GM23338 (cell line): ENCODE data around the gene SIGMAR1. TPM values are rescaled to one million over a fixed set of nuclear protein-coding genes. Genes with fewer than 3 reads are reported as not detected.

Experiments
- ATAC-seq: fragments of 200-7000 bp; cut with Tn5 transposase; 3 replicates; pipeline ENCODE4 v1.9.1; 2020
- DNase-seq: peaks from one replicate; pipeline ENCODE4 v3.0.0-alpha.2; 2015; ENCODE audit warnings: low spot score
- H2AFZ ChIP-seq: fragments of 200-600 bp; sonication (generic); 2 replicates; pipeline ENCODE4 v1.8.0; 2016; ENCODE audit warnings: antibody characterized with exemption, mild to moderate bottlenecking, moderate library complexity
- H3F3A ChIP-seq: fragments of 200-600 bp; sonication (generic); replicated peaks from 2 replicates; pipeline ENCODE4 v1.8.0; 2017; ENCODE audit warnings: antibody characterized with exemption, mixed run types, low read depth
- H3K27ac ChIP-seq: fragments of 200-600 bp; sonication (generic); 2 replicates; pipeline ENCODE4 v1.6.1; 2016; ENCODE audit warnings: low read depth
- H3K27me3 ChIP-seq: fragments of 200-600 bp; sonication (generic); 2 replicates; pipeline ENCODE4 v1.8.0; 2016; ENCODE audit warnings: mild to moderate bottlenecking, mixed run types, moderate library complexity; ENCODE audit not compliant: insufficient read depth
- H3K36me3 ChIP-seq: fragments of 200-600 bp; sonication (generic); 2 replicates; pipeline ENCODE4 v1.8.0; 2016; ENCODE audit warnings: mild to moderate bottlenecking; ENCODE audit not compliant: insufficient read depth
- H3K4me1 ChIP-seq: fragments of 200-600 bp; sonication (generic); 2 replicates; pipeline ENCODE4 v1.8.0; 2016; ENCODE audit warnings: mild to moderate bottlenecking, moderate library complexity; ENCODE audit not compliant: insufficient read depth
- H3K4me2 ChIP-seq: fragments of 200-600 bp; sonication (generic); 2 replicates; pipeline ENCODE4 v1.7.1; 2017; ENCODE audit warnings: mixed run types
- H3K4me3 ChIP-seq: fragments of 200-600 bp; sonication (generic); 2 replicates; pipeline ENCODE4 v1.6.1; 2016; ENCODE audit warnings: mixed run types
- H3K79me2 ChIP-seq: fragments of 200-600 bp; sonication (generic); replicated peaks from 2 replicates; pipeline ENCODE4 v1.8.0; 2017; ENCODE audit warnings: mild to moderate bottlenecking; ENCODE audit not compliant: insufficient read depth
- H3K9me2 ChIP-seq: fragments of 200-600 bp; sonication (generic); 2 replicates; pipeline ENCODE4 v1.8.0; 2017; ENCODE audit not compliant: insufficient read depth
- H4K20me1 ChIP-seq: fragments of 200-600 bp; sonication (generic); replicated peaks from 2 replicates; pipeline ENCODE4 v1.8.0; 2017; ENCODE audit warnings: mild to moderate bottlenecking; ENCODE audit not compliant: insufficient read depth
- H3K27ac Mint-ChIP-seq: 2 replicates; pipeline ENCODE4 v1.8.0; 2020; ENCODE audit warnings: inconsistent platforms, mild to moderate bottlenecking, moderate library complexity, mixed read lengths
- H3K27me3 Mint-ChIP-seq: 3 replicates; pipeline ENCODE4 v1.8.0; 2022; ENCODE audit warnings: low read depth, mild to moderate bottlenecking, moderate library complexity, mixed read lengths, inconsistent platforms; ENCODE audit not compliant: insufficient read depth, poor library complexity
- H3K36me3 Mint-ChIP-seq: 3 replicates; pipeline ENCODE4 v1.8.0; 2021; ENCODE audit warnings: low read depth, mild to moderate bottlenecking, inconsistent platforms, moderate library complexity, mixed read lengths
- H3K4me1 Mint-ChIP-seq: 3 replicates; pipeline ENCODE4 v1.8.0; 2020; ENCODE audit warnings: mild to moderate bottlenecking, inconsistent platforms, mixed read lengths
- H3K4me3 Mint-ChIP-seq: 3 replicates; pipeline ENCODE4 v1.8.0; 2021; ENCODE audit warnings: moderate library complexity, mild to moderate bottlenecking, inconsistent platforms, mixed read lengths
- H3K9me3 Mint-ChIP-seq: 3 replicates; pipeline ENCODE4 v1.8.0; 2020; ENCODE audit warnings: moderate library complexity, mild to moderate bottlenecking, inconsistent platforms, mixed read lengths
- CREB1 ChIP-seq: fragments of 250-450 bp; sonication (Bioruptor Pico); IDR thresholded peaks from 2 replicates; pipeline ENCODE4 v1.5.0; 2020; ENCODE audit warnings: low read depth, mild to moderate bottlenecking, moderate library complexity
- EZH2 ChIP-seq: fragments of 200-600 bp; sonication (generic); IDR thresholded peaks from one replicate; pipeline ENCODE4 v1.8.0; 2017; ENCODE audit warnings: antibody characterized with exemption, mild to moderate bottlenecking, low read depth; ENCODE audit not compliant: unreplicated experiment
- JUNB ChIP-seq: IDR thresholded peaks from one replicate; pipeline ENCODE4 v1.6.1; 2016; ENCODE audit warnings: antibody characterized with exemption; ENCODE audit not compliant: unreplicated experiment
- NANOG ChIP-seq: IDR thresholded peaks from 2 replicates; pipeline ENCODE4 v1.6.1; 2016; ENCODE audit warnings: antibody characterized with exemption, borderline replicate concordance
- STAT1 ChIP-seq: IDR thresholded peaks from one replicate; pipeline ENCODE4 v1.6.1; 2016; ENCODE audit warnings: antibody characterized with exemption; ENCODE audit not compliant: unreplicated experiment
- ZNF114 ChIP-seq: fragments of 250-450 bp; sonication (Bioruptor Pico); IDR thresholded peaks from 2 replicates; pipeline ENCODE4 v1.5.0; 2020; ENCODE audit warnings: mild to moderate bottlenecking, moderate library complexity
- ZNF331 ChIP-seq: fragments of 250-450 bp; sonication (Bioruptor Pico); IDR thresholded peaks from 2 replicates; pipeline ENCODE4 v1.5.0; 2020; ENCODE audit warnings: low read depth, mild to moderate bottlenecking, moderate library complexity
- polyA plus RNA-seq: library from polyadenylated mRNA; unstranded; fragments of >200 nt; fragmentation: Nextera tagmentation; extraction: Ambion mirVana; gene quantifications from 2 replicates; pipeline ENCODE4 v1.2.1, GENCODE V29; 2016
- total RNA-seq: library from RNA; depleted of rRNA; stranded (reverse); fragments of >200 nt; shearing (Covaris generic); gene quantifications from 2 replicates; pipeline ENCODE4 v1.2.3, GENCODE V29; 2014
- TF ChIP-seq, protein P1 (sequence below), 2 experiments: fragments of 200-600 bp in 1 of 2; sonication (generic) in 1 of 2; conservative IDR thresholded peaks; 2 replicates each; pipeline versions ENCODE4 v1.5.1 to v1.6.1; 2016 to 2017; ENCODE audit warnings: antibody characterized with exemption in 2 of 2, low read depth in 2 of 2, mild to moderate bottlenecking in 2 of 2, moderate library complexity in 1 of 2
- TF ChIP-seq, protein P2 (sequence below): IDR thresholded peaks from one replicate; pipeline ENCODE4 v1.6.1; 2018; ENCODE audit warnings: antibody characterized with exemption; ENCODE audit not compliant: unreplicated experiment

SIGMAR1 gene
- total and polyA plus RNA-seq, 2 experiments from 2014 or later: 82.3 to 167 TPM

DNA sequence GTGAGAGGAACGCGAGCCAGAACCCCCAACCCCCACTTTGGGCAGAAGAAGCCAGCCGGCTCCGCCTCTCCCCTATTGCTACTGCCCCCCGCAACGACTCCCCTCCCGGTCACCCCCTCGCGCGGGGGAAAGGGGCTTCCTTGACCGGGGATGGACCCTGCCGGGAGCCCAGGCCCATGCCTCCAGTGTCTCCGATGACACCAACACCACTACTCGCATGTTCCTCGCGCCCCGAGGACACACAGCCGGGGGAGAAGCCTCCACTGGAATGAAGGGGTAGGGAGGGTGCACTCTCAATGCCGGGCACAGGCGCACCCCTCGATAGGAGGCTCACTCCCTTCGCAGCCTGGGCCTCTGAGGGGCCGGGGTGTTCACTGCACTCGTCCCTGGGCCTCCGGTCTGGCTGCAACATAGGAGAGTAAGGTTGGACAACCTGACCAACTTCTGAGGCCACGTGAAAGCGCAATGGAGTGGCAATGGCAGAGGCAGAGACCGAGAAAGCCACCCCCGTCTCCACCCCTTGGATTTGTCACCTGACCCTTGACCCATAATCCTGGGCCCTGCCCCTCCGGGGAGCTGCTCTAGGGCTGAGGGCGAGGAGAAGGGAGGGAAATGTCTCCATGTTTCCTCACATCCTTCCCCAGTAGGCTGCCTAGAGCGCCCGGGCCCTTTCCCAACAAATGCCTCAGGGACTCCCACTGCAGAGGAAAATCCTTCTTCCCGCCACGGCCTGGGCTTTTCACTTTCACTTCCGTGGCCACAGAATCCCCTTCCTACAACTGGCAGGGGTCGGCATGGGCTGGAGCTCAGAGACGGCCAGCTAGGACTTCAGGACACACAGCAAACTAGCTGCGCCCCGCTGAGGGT lies 47.0 kb downstream of the SIGMAR1 start:
- H3F3A ChIP-seq: no peaks in the 10 kb centered on the region
- no peaks in the 10 kb centered on the region for H3K36me3 ChIP-seq
- Mint-ChIP-seq H3K9me3 (peaks cover 3% of the 10 kb centered on the region; the same call in 1 of the 3 replicates), H3K27me3 (peaks cover 84% of the 10 kb centered on the region), H3K36me3 (no peaks in the 10 kb centered on the region; the same call in 2 of the 3 replicates), H3K4me1 (peaks cover 38% of the 10 kb centered on the region), H3K4me3 (peak overlapping the region; percentile 79), H3K27ac (no peak overlapping the region)
- TF ChIP-seq CREB1 (CRISPR knock-in tag) (no peak), NANOG (no peak), ZNF331 (no peak), STAT1 (no peak), EZH2 (peak; percentile 50), JUNB (no peak), ZNF114 (no peak)
- TF ChIP-seq, protein P1, sequence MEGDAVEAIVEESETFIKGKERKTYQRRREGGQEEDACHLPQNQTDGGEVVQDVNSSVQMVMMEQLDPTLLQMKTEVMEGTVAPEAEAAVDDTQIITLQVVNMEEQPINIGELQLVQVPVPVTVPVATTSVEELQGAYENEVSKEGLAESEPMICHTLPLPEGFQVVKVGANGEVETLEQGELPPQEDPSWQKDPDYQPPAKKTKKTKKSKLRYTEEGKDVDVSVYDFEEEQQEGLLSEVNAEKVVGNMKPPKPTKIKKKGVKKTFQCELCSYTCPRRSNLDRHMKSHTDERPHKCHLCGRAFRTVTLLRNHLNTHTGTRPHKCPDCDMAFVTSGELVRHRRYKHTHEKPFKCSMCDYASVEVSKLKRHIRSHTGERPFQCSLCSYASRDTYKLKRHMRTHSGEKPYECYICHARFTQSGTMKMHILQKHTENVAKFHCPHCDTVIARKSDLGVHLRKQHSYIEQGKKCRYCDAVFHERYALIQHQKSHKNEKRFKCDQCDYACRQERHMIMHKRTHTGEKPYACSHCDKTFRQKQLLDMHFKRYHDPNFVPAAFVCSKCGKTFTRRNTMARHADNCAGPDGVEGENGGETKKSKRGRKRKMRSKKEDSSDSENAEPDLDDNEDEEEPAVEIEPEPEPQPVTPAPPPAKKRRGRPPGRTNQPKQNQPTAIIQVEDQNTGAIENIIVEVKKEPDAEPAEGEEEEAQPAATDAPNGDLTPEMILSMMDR (conservative IDR thresholded peaks at IDR 0.05; ENCODE audit: low read depth in 2 of 2): no peak
- peak overlapping the region; percentile 94 for H3K4me2 ChIP-seq
- no peaks in the 10 kb centered on the region for H3K9me2 ChIP-seq
- DNase-seq (peak; percentile 66), ATAC-seq (peak; percentile 18)
- H3K79me2 ChIP-seq: no peaks in the 10 kb centered on the region
- H4K20me1 ChIP-seq: peaks cover 6% of the 10 kb centered on the region
- H3K27ac ChIP-seq: no peak overlapping the region
- H2AFZ ChIP-seq: peak overlapping the region; percentile 97
- peak overlapping the region; percentile 70 for H3K4me3 ChIP-seq
- H3K27me3 ChIP-seq: peaks cover 95% of the 10 kb centered on the region
- H3K4me1 ChIP-seq: peaks cover 48% of the 10 kb centered on the region

DNA sequence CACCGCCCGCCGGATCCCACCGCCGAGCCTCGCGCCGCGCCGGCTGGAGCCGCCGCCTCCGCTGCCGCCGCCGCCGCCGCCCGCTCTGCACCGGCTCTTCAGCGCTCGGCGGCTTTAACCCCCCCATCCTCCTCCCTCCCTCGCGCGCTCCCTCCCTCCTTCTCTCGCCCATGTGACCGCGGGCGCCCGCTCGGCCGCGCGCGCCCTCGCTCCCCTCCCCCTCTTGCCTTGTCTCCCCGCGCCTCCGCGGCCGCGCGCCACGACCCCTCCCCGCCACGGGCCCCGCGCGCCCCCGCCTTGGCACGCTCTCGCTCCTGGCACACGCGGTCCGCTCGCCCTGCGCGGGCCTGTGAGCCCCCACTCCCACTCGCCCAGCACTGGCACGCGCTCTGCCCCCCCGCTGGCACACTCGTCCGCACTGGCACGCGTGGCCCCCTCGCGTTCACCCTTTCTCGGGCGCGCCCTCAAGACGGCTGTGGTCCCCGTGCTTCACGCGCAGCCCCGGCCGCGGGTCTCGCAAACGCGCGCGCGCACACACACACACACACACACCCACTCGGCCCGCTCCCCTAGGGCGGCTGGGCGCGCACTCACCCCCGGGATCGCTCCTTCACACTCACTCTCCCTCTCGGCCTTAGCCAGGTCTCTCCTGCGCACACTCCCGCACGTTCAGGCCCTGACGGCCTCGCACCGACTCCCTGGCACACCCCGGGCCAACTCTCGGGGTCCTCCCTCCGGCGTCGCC lies 47.8 kb downstream of the SIGMAR1 start, which contains the start of gene CNTFR:
TSS of gene CNTFR (minus strand) at position 89 of the 745 bp plus-strand sequence. CDS start 20,743 bp downstream, outside the sequence.
- H3K36me3 Mint-ChIP-seq: no peaks in the 10 kb centered on the region; the same call in 2 of the 3 replicates
- peaks cover 45% of the 10 kb centered on the region for H3K4me1 Mint-ChIP-seq
- Histone ChIP-seq H3K36me3 (no peaks in the 10 kb centered on the region), H3K4me2 (peak within 1 kb of the TSS; percentile 94), H3F3A (no peaks in the 10 kb centered on the region), H3K4me3 (peak within 1 kb of the TSS; percentile 70), H3K9me2 (no peaks in the 10 kb centered on the region), H4K20me1 (peaks cover 6% of the 10 kb centered on the region), H3K79me2 (no peaks in the 10 kb centered on the region), H3K27me3 (peaks cover 100% of the 10 kb centered on the region), H3K27ac (no peak within 1 kb of the TSS), H2AFZ (peak within 1 kb of the TSS; percentile 97), H3K4me1 (peaks cover 52% of the 10 kb centered on the region)
- DNase-seq: peak; percentile 79
- peak; percentile 27 for ATAC-seq
- no peak within 1 kb of the TSS for H3K27ac Mint-ChIP-seq
- peaks cover 91% of the 10 kb centered on the region for H3K27me3 Mint-ChIP-seq
- H3K4me3 Mint-ChIP-seq: peak within 1 kb of the TSS; percentile 81
- H3K9me3 Mint-ChIP-seq: peaks cover 3% of the 10 kb centered on the region; the same call in 1 of the 3 replicates
- TF ChIP-seq, protein P2, sequence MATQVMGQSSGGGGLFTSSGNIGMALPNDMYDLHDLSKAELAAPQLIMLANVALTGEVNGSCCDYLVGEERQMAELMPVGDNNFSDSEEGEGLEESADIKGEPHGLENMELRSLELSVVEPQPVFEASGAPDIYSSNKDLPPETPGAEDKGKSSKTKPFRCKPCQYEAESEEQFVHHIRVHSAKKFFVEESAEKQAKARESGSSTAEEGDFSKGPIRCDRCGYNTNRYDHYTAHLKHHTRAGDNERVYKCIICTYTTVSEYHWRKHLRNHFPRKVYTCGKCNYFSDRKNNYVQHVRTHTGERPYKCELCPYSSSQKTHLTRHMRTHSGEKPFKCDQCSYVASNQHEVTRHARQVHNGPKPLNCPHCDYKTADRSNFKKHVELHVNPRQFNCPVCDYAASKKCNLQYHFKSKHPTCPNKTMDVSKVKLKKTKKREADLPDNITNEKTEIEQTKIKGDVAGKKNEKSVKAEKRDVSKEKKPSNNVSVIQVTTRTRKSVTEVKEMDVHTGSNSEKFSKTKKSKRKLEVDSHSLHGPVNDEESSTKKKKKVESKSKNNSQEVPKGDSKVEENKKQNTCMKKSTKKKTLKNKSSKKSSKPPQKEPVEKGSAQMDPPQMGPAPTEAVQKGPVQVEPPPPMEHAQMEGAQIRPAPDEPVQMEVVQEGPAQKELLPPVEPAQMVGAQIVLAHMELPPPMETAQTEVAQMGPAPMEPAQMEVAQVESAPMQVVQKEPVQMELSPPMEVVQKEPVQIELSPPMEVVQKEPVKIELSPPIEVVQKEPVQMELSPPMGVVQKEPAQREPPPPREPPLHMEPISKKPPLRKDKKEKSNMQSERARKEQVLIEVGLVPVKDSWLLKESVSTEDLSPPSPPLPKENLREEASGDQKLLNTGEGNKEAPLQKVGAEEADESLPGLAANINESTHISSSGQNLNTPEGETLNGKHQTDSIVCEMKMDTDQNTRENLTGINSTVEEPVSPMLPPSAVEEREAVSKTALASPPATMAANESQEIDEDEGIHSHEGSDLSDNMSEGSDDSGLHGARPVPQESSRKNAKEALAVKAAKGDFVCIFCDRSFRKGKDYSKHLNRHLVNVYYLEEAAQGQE: no peak
- no peak for TF ChIP-seq ZNF331
